ENCODE results near the gene KLKB1. TPM values are rescaled to one million over a fixed set of nuclear protein-coding genes. Genes with fewer than 3 reads are reported as not detected.

KLKB1 gene
- total and polyA plus RNA-seq, 7 donors: 0.29 to 0.91 (median 0.47) TPM; not detected in 1

DNA sequence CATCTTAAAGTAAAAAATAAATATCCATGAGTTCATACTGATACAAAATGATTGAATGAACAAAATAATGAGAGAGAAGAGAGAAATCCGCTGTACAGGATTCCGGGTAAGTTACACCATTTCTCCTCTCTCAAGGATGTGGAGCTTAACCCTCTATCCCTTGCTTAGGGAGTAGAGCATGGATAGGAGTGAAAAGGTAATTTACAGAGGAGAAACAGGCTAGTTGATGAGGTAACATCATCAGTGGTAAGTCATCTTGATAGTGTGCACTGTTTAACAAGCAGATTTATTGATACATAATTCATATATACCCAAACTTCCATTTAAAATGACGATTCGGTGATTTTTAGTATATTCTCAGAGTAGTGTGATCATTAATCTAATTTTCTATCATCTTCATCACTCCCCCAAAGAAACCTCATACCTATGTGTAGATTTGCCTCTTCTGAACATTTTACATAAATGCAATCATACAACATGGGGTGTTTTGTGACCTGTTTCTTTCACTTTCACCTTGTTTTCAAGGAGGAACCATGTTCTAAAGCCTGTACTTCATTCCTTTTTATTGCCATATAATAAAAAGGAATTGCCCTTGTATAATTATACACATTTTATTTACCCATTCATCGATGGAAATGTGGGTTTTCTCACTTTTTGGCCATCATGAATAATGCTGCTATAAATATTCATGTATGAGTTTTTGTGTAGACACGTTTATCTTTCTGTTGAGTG is 73.5 kb downstream of the KLKB1 start:
- no peak for ATAC-seq
- WGBS, 3 donors: 78 to 86% (median 84%) methylated on average over 6 of the region's 6 CpGs
- H3K9me3 ChIP-seq: no peaks in the 10 kb centered on the region
- TF ChIP-seq, protein P1, sequence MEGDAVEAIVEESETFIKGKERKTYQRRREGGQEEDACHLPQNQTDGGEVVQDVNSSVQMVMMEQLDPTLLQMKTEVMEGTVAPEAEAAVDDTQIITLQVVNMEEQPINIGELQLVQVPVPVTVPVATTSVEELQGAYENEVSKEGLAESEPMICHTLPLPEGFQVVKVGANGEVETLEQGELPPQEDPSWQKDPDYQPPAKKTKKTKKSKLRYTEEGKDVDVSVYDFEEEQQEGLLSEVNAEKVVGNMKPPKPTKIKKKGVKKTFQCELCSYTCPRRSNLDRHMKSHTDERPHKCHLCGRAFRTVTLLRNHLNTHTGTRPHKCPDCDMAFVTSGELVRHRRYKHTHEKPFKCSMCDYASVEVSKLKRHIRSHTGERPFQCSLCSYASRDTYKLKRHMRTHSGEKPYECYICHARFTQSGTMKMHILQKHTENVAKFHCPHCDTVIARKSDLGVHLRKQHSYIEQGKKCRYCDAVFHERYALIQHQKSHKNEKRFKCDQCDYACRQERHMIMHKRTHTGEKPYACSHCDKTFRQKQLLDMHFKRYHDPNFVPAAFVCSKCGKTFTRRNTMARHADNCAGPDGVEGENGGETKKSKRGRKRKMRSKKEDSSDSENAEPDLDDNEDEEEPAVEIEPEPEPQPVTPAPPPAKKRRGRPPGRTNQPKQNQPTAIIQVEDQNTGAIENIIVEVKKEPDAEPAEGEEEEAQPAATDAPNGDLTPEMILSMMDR (IDR thresholded peaks at IDR 0.05): no peak
- no peak overlapping the region for H3K4me3 ChIP-seq
- DNase-seq: no peak
- H3K36me3 ChIP-seq (ENCODE audit: insufficient read depth in 1 of 2, low read depth in 1 of 2): no peaks in the 10 kb centered on the region
- no peaks in the 10 kb centered on the region for H3K4me1 ChIP-seq
- peaks cover 0 to 40% (median 3%) of the 10 kb centered on the region in 3 donors for H3K27me3 ChIP-seq (ENCODE audit: insufficient read depth in 3 of 3, low read length in 2 of 3)
- no peak overlapping the region for H3K27ac ChIP-seq
- intact Hi-C loops (cut with DNase I): no loop called here

- DNase-seq: no peak
- no peak for ATAC-seq
- Histone ChIP-seq H3K4me1 (no peaks in the 10 kb centered on the region), H3K9me3 (no peaks in the 10 kb centered on the region), H3K27me3 (ENCODE audit: insufficient read depth in 3 of 3, low read length in 2 of 3) (peaks cover 0 to 25% (median 2%) of the 10 kb centered on the region in 3 donors), H3K36me3 (ENCODE audit: insufficient read depth in 1 of 2, low read depth in 1 of 2) (no peaks in the 10 kb centered on the region), H3K27ac (no peak overlapping the region), H3K4me3 (no peak overlapping the region)
- WGBS, 3 donors: 93 to 95% (median 95%) methylated on average over 5 of the region's 5 CpGs
- TF ChIP-seq, protein P1 (IDR thresholded peaks at IDR 0.05): no peak
- intact Hi-C loops (cut with DNase I): no loop called here
These were observed 76.9 kb downstream of the KLKB1 start for GRCh38 chr4:186304216-186304615.

- TF ChIP-seq, protein P1 (IDR thresholded peaks at IDR 0.05): no peak
- DNase-seq (no peak), ATAC-seq (no peak)
- Histone ChIP-seq H3K36me3 (ENCODE audit: insufficient read depth in 1 of 2, low read depth in 1 of 2) (no peaks in the 10 kb centered on the region), H3K27ac (no peak overlapping the region), H3K4me1 (no peaks in the 10 kb centered on the region), H3K4me3 (no peak overlapping the region), H3K9me3 (no peaks in the 10 kb centered on the region), H3K27me3 (ENCODE audit: insufficient read depth in 3 of 3, low read length in 2 of 3) (peaks cover 0 to 22% (median 2%) of the 10 kb centered on the region in 3 donors)
- intact Hi-C loops (cut with DNase I): no loop called here
- WGBS, 3 donors: 27 to 33% (median 32%) methylated on average over 13 of the region's 13 CpGs
These were observed 77.7 kb downstream of the KLKB1 start for GRCh38 chr4:186304866-186305505.

DNA sequence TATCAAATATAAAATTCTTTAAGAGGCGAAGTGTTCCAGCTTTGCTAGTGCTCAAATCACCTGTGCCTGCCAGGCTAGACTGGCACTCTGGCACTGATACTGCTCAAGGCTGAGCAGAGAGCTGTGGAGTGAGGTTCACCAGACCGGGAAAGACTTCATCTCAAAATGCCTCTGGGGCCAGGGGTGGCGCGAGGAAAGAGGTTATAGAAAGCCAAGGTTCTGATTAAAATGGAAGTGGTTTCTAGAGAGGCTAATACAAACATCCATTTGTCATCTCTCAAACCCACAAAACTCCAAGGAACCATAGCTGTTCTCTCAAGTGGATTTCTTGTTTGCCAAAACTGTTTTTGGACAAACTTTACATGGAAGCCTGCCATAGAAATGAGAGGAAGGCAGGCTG is 80.2 kb downstream of the KLKB1 start:
- Histone ChIP-seq H3K9me3 (no peaks in the 10 kb centered on the region), H3K36me3 (ENCODE audit: insufficient read depth in 1 of 2, low read depth in 1 of 2) (no peaks in the 10 kb centered on the region), H3K27ac (no peak overlapping the region), H3K4me3 (no peak overlapping the region), H3K4me1 (no peaks in the 10 kb centered on the region), H3K27me3 (ENCODE audit: insufficient read depth in 3 of 3, low read length in 2 of 3) (peaks cover 0 to 22% (median 2%) of the 10 kb centered on the region in 3 donors)
- ATAC-seq (no peak), DNase-seq (no peak)
- intact Hi-C loops (cut with DNase I): no loop called here
- WGBS, 3 donors: 57 to 65% (median 65%) methylated on average over 4 of the region's 4 CpGs
- TF ChIP-seq, protein P1 (IDR thresholded peaks at IDR 0.05): no peak

All from psoas muscle (tissue), 8 donors.